ENCODE data around the gene PAK2.

The PAK2 gene

GRCh38 chr3:196756732-196757131 lies 17.1 kb downstream of the PAK2 start:
- H3K4me3 ChIP-seq (ENCODE audit: low read length in 2 of 2): no peak overlapping the region
- peaks cover 4 to 15% of the 10 kb centered on the region in 2 donors for H3K4me1 ChIP-seq (ENCODE audit: control insufficient read depth in 2 of 2, insufficient read depth in 2 of 2, low read length in 2 of 2)
- no peaks in the 10 kb centered on the region for H3K27me3 ChIP-seq (ENCODE audit: control insufficient read depth in 2 of 2, insufficient read depth in 2 of 2, low read length in 2 of 2)
- no peak overlapping the region for H3K27ac ChIP-seq (ENCODE audit: low read depth in 2 of 2, low read length in 2 of 2)
- H3K9me3 ChIP-seq (ENCODE audit: control insufficient read depth in 2 of 2, low read length in 2 of 2): no peaks in the 10 kb centered on the region
- peaks cover 0 to 12% of the 10 kb centered on the region in 2 donors for H3K36me3 ChIP-seq (ENCODE audit: control insufficient read depth in 2 of 2, insufficient read depth in 2 of 2, low read length in 2 of 2)
- no peak overlapping the region for H3K9ac ChIP-seq (ENCODE audit: low read depth in 1 of 2, low read length in 2 of 2)

DNA sequence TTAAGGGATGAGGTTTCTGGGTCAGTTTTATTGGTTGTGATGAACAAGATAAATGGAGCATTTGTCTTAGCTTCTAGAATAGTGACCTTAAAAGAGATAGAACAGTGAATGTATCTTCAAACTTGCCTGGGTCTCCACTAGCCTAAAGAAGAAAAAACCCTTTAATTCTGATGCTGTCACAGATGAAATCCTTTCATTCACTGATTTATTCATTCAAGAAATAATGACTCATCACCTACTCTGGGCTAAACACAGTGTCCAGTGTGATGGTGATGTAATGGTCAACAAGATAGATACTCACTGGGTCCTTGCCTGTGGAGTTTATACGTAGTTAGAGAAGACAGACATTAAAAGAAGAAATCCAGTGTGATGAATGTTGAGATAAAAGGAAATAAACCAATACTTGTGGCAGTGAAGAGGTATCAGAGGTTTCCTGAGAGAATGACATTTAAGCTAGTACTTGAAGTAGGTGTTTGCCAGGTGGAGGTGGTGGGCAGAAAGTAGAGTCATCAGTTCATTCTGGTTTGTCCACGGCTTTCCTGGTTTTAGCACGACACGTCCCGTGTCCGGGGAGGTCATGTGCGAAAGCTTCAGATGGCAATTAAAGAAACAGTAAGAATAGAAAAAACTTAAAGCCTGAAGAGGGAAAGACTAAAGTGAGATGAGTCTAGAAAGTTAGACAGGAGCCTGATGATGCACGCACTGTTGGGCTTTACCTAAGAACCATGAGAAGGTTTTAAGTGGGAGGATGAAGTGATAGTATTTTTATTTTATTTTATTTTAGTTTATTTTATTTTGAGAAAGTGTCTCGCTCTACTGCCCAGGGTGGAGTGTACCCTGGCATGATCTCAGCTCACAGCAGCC lies 18.5 kb downstream of the PAK2 start:
- peaks cover 4 to 15% of the 10 kb centered on the region in 2 donors for H3K4me1 ChIP-seq (ENCODE audit: control insufficient read depth in 2 of 2, insufficient read depth in 2 of 2, low read length in 2 of 2)
- H3K36me3 ChIP-seq (ENCODE audit: control insufficient read depth in 2 of 2, insufficient read depth in 2 of 2, low read length in 2 of 2): peaks cover 0 to 12% of the 10 kb centered on the region in 2 donors
- no peak overlapping the region for H3K9ac ChIP-seq (ENCODE audit: low read depth in 1 of 2, low read length in 2 of 2)
- H3K9me3 ChIP-seq (ENCODE audit: control insufficient read depth in 2 of 2, low read length in 2 of 2): no peaks in the 10 kb centered on the region
- H3K27me3 ChIP-seq (ENCODE audit: control insufficient read depth in 2 of 2, insufficient read depth in 2 of 2, low read length in 2 of 2): no peaks in the 10 kb centered on the region
- no peak overlapping the region for H3K4me3 ChIP-seq (ENCODE audit: low read length in 2 of 2)
- no peak overlapping the region for H3K27ac ChIP-seq (ENCODE audit: low read depth in 2 of 2, low read length in 2 of 2)

DNA sequence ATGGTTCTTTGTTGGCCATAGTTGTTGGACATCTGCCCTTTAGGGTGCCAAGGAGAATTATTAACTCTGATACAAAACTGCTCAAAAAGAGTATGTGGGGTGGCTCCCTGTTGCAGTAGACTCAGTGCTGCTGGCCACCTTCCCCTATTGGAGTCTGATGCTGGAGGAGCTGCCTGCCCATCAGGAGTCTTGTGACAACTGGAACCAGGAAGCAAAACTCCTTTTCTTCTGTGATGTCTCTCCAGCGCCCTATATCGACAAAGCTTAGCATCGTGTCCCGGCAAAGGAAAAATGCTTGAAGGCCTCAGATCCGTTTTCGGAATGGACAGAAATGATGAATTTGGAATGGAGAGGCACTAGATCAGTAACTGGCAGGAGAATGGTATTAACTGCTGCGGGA lies 23.5 kb downstream of the PAK2 start:
- no peak overlapping the region for H3K4me3 ChIP-seq (ENCODE audit: low read length in 2 of 2)
- H3K27ac ChIP-seq (ENCODE audit: low read depth in 2 of 2, low read length in 2 of 2): no peak overlapping the region
- no peaks in the 10 kb centered on the region for H3K27me3 ChIP-seq (ENCODE audit: control insufficient read depth in 2 of 2, insufficient read depth in 2 of 2, low read length in 2 of 2)
- H3K9ac ChIP-seq (ENCODE audit: low read depth in 1 of 2, low read length in 2 of 2): no peak overlapping the region
- H3K36me3 ChIP-seq (ENCODE audit: control insufficient read depth in 2 of 2, insufficient read depth in 2 of 2, low read length in 2 of 2): peaks cover 0 to 4% of the 10 kb centered on the region in 2 donors
- no peaks in the 10 kb centered on the region for H3K9me3 ChIP-seq (ENCODE audit: control insufficient read depth in 2 of 2, low read length in 2 of 2)
- no peaks in the 10 kb centered on the region for H3K4me1 ChIP-seq (ENCODE audit: control insufficient read depth in 2 of 2, insufficient read depth in 2 of 2, low read length in 2 of 2)

DNA sequence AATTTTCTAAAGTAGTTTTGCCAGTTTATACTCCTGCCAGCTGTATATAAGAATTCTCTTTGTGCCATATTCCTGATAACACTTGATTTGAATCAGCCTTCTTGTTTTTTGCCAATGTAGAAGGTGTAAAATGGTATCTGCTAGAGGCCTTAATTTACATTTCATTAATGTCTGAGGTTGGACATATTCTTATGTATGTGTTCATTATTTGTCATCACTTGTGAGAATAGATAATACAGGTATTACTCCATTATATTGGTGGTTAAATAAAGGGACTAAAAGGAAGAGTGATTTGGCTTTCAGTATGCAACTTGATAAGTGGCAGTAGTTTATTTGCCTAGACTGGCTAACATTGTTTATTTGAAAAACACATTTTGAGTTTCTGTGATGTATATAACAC lies 25.8 kb downstream of the PAK2 start:
- Histone ChIP-seq H3K27ac (ENCODE audit: low read depth in 2 of 2, low read length in 2 of 2) (no peak overlapping the region), H3K9ac (ENCODE audit: low read depth in 1 of 2, low read length in 2 of 2) (no peak overlapping the region), H3K9me3 (ENCODE audit: control insufficient read depth in 2 of 2, low read length in 2 of 2) (no peaks in the 10 kb centered on the region), H3K4me3 (ENCODE audit: low read length in 2 of 2) (no peak overlapping the region), H3K36me3 (ENCODE audit: control insufficient read depth in 2 of 2, insufficient read depth in 2 of 2, low read length in 2 of 2) (peaks cover 0 to 3% of the 10 kb centered on the region in 2 donors), H3K27me3 (ENCODE audit: control insufficient read depth in 2 of 2, insufficient read depth in 2 of 2, low read length in 2 of 2) (no peaks in the 10 kb centered on the region), H3K4me1 (ENCODE audit: control insufficient read depth in 2 of 2, insufficient read depth in 2 of 2, low read length in 2 of 2) (no peaks in the 10 kb centered on the region)

DNA sequence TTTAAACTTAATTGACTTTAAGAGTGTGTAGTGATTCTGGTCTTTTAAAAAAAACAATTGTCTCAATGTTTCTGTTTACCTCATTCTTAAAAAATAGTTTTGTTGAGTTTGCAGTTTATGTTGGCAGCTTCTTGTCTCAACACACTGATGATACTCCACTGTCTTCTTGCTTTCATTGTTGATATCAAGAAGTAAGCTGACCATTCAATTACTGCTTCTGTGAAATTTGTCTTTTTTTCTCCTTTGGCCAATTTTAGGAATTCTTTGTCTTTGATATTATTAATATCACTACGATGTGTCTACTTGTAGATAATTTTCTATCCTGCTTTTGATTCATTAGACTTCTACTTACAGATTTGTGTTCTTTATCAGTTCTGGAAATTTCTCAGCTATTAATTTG lies 31.4 kb downstream of the PAK2 start:
- no peaks in the 10 kb centered on the region for H3K4me1 ChIP-seq (ENCODE audit: control insufficient read depth in 2 of 2, insufficient read depth in 2 of 2, low read length in 2 of 2)
- no peak overlapping the region for H3K9ac ChIP-seq (ENCODE audit: low read depth in 1 of 2, low read length in 2 of 2)
- peaks cover 0 to 3% of the 10 kb centered on the region in 2 donors for H3K36me3 ChIP-seq (ENCODE audit: control insufficient read depth in 2 of 2, insufficient read depth in 2 of 2, low read length in 2 of 2)
- H3K27ac ChIP-seq (ENCODE audit: low read depth in 2 of 2, low read length in 2 of 2): no peak overlapping the region
- H3K27me3 ChIP-seq (ENCODE audit: control insufficient read depth in 2 of 2, insufficient read depth in 2 of 2, low read length in 2 of 2): no peaks in the 10 kb centered on the region
- no peaks in the 10 kb centered on the region for H3K9me3 ChIP-seq (ENCODE audit: control insufficient read depth in 2 of 2, low read length in 2 of 2)
- H3K4me3 ChIP-seq (ENCODE audit: low read length in 2 of 2): no peak overlapping the region

DNA sequence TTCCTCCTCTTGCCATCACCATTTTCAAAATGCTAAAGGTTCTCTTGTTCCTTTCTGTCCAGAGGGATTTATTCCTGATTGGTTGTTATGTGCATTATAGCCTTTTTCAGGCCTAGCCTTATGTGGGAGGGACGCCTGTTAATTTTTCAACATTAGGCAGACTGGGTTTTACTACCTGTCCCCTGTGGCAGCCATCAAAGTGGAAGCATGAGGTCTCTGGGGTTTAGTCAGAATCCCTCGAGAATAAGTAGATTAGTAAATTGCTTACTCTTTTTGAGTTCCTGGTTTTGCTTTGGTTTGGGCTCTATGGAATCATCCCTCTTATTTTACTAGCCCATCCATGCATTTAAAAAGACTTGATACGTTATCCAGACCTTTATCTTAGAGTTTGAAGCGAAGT lies 32.4 kb downstream of the PAK2 start:
- Histone ChIP-seq H3K9ac (ENCODE audit: low read depth in 1 of 2, low read length in 2 of 2) (no peak overlapping the region), H3K9me3 (ENCODE audit: control insufficient read depth in 2 of 2, low read length in 2 of 2) (no peaks in the 10 kb centered on the region), H3K4me3 (ENCODE audit: low read length in 2 of 2) (no peak overlapping the region), H3K27ac (ENCODE audit: low read depth in 2 of 2, low read length in 2 of 2) (no peak overlapping the region), H3K36me3 (ENCODE audit: control insufficient read depth in 2 of 2, insufficient read depth in 2 of 2, low read length in 2 of 2) (peaks cover 0 to 3% of the 10 kb centered on the region in 2 donors), H3K4me1 (ENCODE audit: control insufficient read depth in 2 of 2, insufficient read depth in 2 of 2, low read length in 2 of 2) (no peaks in the 10 kb centered on the region), H3K27me3 (ENCODE audit: control insufficient read depth in 2 of 2, insufficient read depth in 2 of 2, low read length in 2 of 2) (no peaks in the 10 kb centered on the region)

- no peaks in the 10 kb centered on the region for H3K4me1 ChIP-seq (ENCODE audit: control insufficient read depth in 2 of 2, insufficient read depth in 2 of 2, low read length in 2 of 2)
- H3K27ac ChIP-seq (ENCODE audit: low read depth in 2 of 2, low read length in 2 of 2): no peak overlapping the region
- no peak overlapping the region for H3K4me3 ChIP-seq (ENCODE audit: low read length in 2 of 2)
- H3K9ac ChIP-seq (ENCODE audit: low read depth in 1 of 2, low read length in 2 of 2): no peak overlapping the region
- H3K36me3 ChIP-seq (ENCODE audit: control insufficient read depth in 2 of 2, insufficient read depth in 2 of 2, low read length in 2 of 2): peaks cover 0 to under 1% of the 10 kb centered on the region in 2 donors
- H3K27me3 ChIP-seq (ENCODE audit: control insufficient read depth in 2 of 2, insufficient read depth in 2 of 2, low read length in 2 of 2): no peaks in the 10 kb centered on the region
- no peaks in the 10 kb centered on the region for H3K9me3 ChIP-seq (ENCODE audit: control insufficient read depth in 2 of 2, low read length in 2 of 2)
Observed at GRCh38 chr3:196772897-196773296, 33.2 kb downstream of the PAK2 start.

DNA sequence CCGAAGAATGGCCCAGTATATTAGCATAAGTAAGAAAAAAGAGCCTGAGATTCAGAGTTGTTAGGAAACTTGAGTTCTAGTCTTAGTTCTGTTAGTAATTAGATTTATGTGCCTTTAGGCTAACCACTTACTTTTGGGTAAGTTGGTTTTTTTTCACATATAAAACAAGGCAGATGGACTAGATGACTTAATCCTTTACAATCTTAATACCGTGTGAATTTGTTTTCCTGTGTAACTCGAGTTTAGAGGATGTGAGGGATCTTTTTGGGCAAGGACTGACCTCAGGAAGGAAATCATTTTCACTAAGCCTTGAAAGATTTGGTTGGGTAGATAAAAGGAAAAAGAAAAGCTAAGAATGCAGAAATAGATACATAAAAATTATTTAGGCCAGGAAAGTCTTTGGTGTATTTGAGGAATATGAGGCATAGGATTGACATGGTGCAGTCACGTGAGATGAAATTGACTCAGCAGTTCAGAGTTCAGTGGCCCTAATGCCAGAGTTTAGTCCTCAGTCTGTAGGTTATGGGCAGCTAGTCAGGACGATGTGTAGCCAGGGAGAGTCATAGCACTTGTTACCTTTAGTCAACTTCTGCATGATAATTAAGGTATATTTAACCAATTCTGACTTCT lies 34.6 kb downstream of the PAK2 start:
- Histone ChIP-seq H3K9ac (ENCODE audit: low read depth in 1 of 2, low read length in 2 of 2) (no peak overlapping the region), H3K36me3 (ENCODE audit: control insufficient read depth in 2 of 2, insufficient read depth in 2 of 2, low read length in 2 of 2) (no peaks in the 10 kb centered on the region), H3K4me1 (ENCODE audit: control insufficient read depth in 2 of 2, insufficient read depth in 2 of 2, low read length in 2 of 2) (no peaks in the 10 kb centered on the region), H3K9me3 (ENCODE audit: control insufficient read depth in 2 of 2, low read length in 2 of 2) (no peaks in the 10 kb centered on the region), H3K4me3 (ENCODE audit: low read length in 2 of 2) (no peak overlapping the region), H3K27ac (ENCODE audit: low read depth in 2 of 2, low read length in 2 of 2) (no peak overlapping the region), H3K27me3 (ENCODE audit: control insufficient read depth in 2 of 2, insufficient read depth in 2 of 2, low read length in 2 of 2) (no peaks in the 10 kb centered on the region)

GRCh38 chr3:196774848-196775422 lies 35.3 kb downstream of the PAK2 start:
- no peak overlapping the region for H3K9ac ChIP-seq (ENCODE audit: low read depth in 1 of 2, low read length in 2 of 2)
- no peaks in the 10 kb centered on the region for H3K4me1 ChIP-seq (ENCODE audit: control insufficient read depth in 2 of 2, insufficient read depth in 2 of 2, low read length in 2 of 2)
- no peaks in the 10 kb centered on the region for H3K27me3 ChIP-seq (ENCODE audit: control insufficient read depth in 2 of 2, insufficient read depth in 2 of 2, low read length in 2 of 2)
- H3K27ac ChIP-seq (ENCODE audit: low read depth in 2 of 2, low read length in 2 of 2): no peak overlapping the region
- peaks cover 0 to 2% of the 10 kb centered on the region in 2 donors for H3K9me3 ChIP-seq (ENCODE audit: control insufficient read depth in 2 of 2, low read length in 2 of 2)
- H3K4me3 ChIP-seq (ENCODE audit: low read length in 2 of 2): no peak overlapping the region
- H3K36me3 ChIP-seq (ENCODE audit: control insufficient read depth in 2 of 2, insufficient read depth in 2 of 2, low read length in 2 of 2): no peaks in the 10 kb centered on the region

DNA sequence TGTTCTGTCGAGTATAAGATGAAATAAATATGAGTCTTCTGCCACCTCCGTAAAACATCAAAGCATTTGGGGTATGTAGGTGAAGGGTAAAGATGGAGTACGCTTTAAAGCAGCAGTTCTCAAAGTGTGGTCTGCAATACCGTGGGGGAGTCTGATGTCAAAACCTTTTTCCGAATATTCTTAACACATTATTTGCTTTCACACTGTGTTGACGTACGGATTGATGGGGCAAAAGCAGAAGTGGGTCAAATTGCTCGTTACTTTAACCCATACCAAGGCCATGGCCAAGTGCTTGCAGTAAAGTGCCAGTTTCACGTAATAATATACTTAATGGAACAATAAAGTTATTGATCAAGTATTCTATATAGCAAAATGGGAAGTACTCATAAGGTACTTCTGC lies 36.3 kb downstream of the PAK2 start:
- Histone ChIP-seq H3K36me3 (ENCODE audit: control insufficient read depth in 2 of 2, insufficient read depth in 2 of 2, low read length in 2 of 2) (no peaks in the 10 kb centered on the region), H3K27ac (ENCODE audit: low read depth in 2 of 2, low read length in 2 of 2) (no peak overlapping the region), H3K4me3 (ENCODE audit: low read length in 2 of 2) (no peak overlapping the region), H3K9ac (ENCODE audit: low read depth in 1 of 2, low read length in 2 of 2) (no peak overlapping the region), H3K9me3 (ENCODE audit: control insufficient read depth in 2 of 2, low read length in 2 of 2) (peaks cover 0 to 2% of the 10 kb centered on the region in 2 donors), H3K27me3 (ENCODE audit: control insufficient read depth in 2 of 2, insufficient read depth in 2 of 2, low read length in 2 of 2) (no peaks in the 10 kb centered on the region), H3K4me1 (ENCODE audit: control insufficient read depth in 2 of 2, insufficient read depth in 2 of 2, low read length in 2 of 2) (no peaks in the 10 kb centered on the region)

Data from mucosa of rectum (tissue), 2 donors.